Middle frontal gyrus (tissue), 1 donor: ENCODE measurements around the gene ANGPTL1.

Source experiments
- DNase-seq: peaks from one replicate; pipeline ENCODE4 v3.0.0-alpha.2; 2015; ENCODE audit warnings: low spot score; ENCODE audit errors: extremely low spot score

ANGPTL1 gene

GRCh38 chr1:178870944-178871343 lies at the start of gene ANGPTL1:
ANGPTL1 (minus strand) TSS chr1:178871077; CDS start chr1:178865776, 5,301 bp downstream.
- DNase-seq = no peak

GRCh38 chr1:178919581-178919980 lies 48.7 kb upstream of the ANGPTL1 start:
- DNase-seq = no peak

GRCh38 chr1:178918955-178919354 lies 48.1 kb upstream of the ANGPTL1 start:
- no peak for DNase-seq

GRCh38 chr1:178918308-178918707 lies 47.4 kb upstream of the ANGPTL1 start:
- no peak for DNase-seq

- DNase-seq = no peak
These were observed 45.7 kb upstream of the ANGPTL1 start for GRCh38 chr1:178916448-178917174.

- no peak for DNase-seq
These were observed 41.7 kb upstream of the ANGPTL1 start for GRCh38 chr1:178912597-178912996.

- no peak for DNase-seq
These were observed 39.1 kb upstream of the ANGPTL1 start for GRCh38 chr1:178910023-178910422.

GRCh38 chr1:178908358-178908757 lies 37.5 kb upstream of the ANGPTL1 start:
- no peak for DNase-seq

GRCh38 chr1:178901482-178902125 lies 30.7 kb upstream of the ANGPTL1 start:
- DNase-seq = no peak

GRCh38 chr1:178899402-178899801 lies 28.5 kb upstream of the ANGPTL1 start:
- DNase-seq = no peak

- no peak for DNase-seq
These were observed 27.5 kb upstream of the ANGPTL1 start for GRCh38 chr1:178898401-178898800.

GRCh38 chr1:178895928-178896327 lies 25.1 kb upstream of the ANGPTL1 start:
- no peak for DNase-seq

GRCh38 chr1:178886551-178886950 lies 15.7 kb upstream of the ANGPTL1 start:
- DNase-seq = no peak

- no peak for DNase-seq
These were observed 15.0 kb upstream of the ANGPTL1 start for GRCh38 chr1:178885869-178886268.

- DNase-seq = no peak
These were observed 11.1 kb upstream of the ANGPTL1 start for GRCh38 chr1:178881950-178882349.

GRCh38 chr1:178877896-178878295 lies 7.0 kb upstream of the ANGPTL1 start:
- no peak for DNase-seq

- DNase-seq = no peak
These were observed 5.1 kb upstream of the ANGPTL1 start for GRCh38 chr1:178875936-178876335.

- no peak for DNase-seq
These were observed 4.1 kb upstream of the ANGPTL1 start for GRCh38 chr1:178874966-178875365.

- DNase-seq = no peak
These were observed 859 bp upstream of the ANGPTL1 start for GRCh38 chr1:178871551-178872320.

- DNase-seq = no peak
These were observed 656 bp downstream of the ANGPTL1 start for GRCh38 chr1:178870221-178870620.

- no peak for DNase-seq
These were observed 1.7 kb downstream of the ANGPTL1 start for GRCh38 chr1:178869119-178869697.

- no peak for DNase-seq
These were observed 2.2 kb downstream of the ANGPTL1 start for GRCh38 chr1:178868706-178869105.
